ENCODE data around the gene CEND1. TPM values are rescaled to one million over a fixed set of nuclear protein-coding genes. Genes with fewer than 3 reads are reported as not detected.

Gene CEND1
- total and polyA plus RNA-seq, 2 of the 13 experiments (the other 11 are each of a cell fraction or from before 2014, with no cell fraction given), result not detected

GRCh38 chr11:827146-827896 is 37.4 kb upstream of the CEND1 start (continued):
- TF ChIP-seq CEBPB (IDR thresholded peaks at IDR 0.05; ENCODE audit: borderline replicate concordance, low read depth, low read length) (no peak), BRD4 (CRISPR knock-in tag; IDR thresholded peaks at IDR 0.05) (peak; percentile 62), TCF12 (IDR thresholded peaks at IDR 0.05) (no peak), TCF12 (CRISPR knock-in tag; IDR thresholded peaks at IDR 0.05) (peak; percentile 80; the same call in 1 of the 2 replicates), STAT5B (CRISPR knock-in tag; IDR thresholded peaks at IDR 0.05) (no peak), U2AF1 (optimal IDR thresholded peaks at IDR 0.05; ENCODE audit: low read depth, low read length) (peak; percentile 67), TRAFD1 (CRISPR knock-in tag; IDR thresholded peaks at IDR 0.05; ENCODE audit: borderline replicate concordance) (peak; percentile 68; the same call in 1 of the 2 replicates), ZNF556 (CRISPR knock-in tag; IDR thresholded peaks at IDR 0.05; ENCODE audit: borderline replicate concordance) (peak; percentile 90; the same call in 1 of the 2 replicates), ZNF747 (CRISPR knock-in tag; IDR thresholded peaks at IDR 0.05; ENCODE audit: borderline replicate concordance) (no peak), BORCS8-MEF2B (CRISPR knock-in tag; IDR thresholded peaks at IDR 0.05) (peak; percentile 50; the same call in 1 of the 2 replicates), ZNF333 (CRISPR knock-in tag; IDR thresholded peaks at IDR 0.05; ENCODE audit: borderline replicate concordance) (peak; percentile 83; the same call in 1 of the 2 replicates), ARNTL (CRISPR knock-in tag; IDR thresholded peaks at IDR 0.05) (0 out of 2 replicates have a peak, but pooled peaks have one; percentile 59), POLR2AphosphoS5 (IDR thresholded peaks at IDR 0.05; ENCODE audit: low read depth, low read length) (peak; percentile 44; the same call in 1 of the 2 replicates), NR0B2 (CRISPR knock-in tag; IDR thresholded peaks at IDR 0.05) (peak; percentile 78; the same call in 1 of the 2 replicates), TRIM24 (CRISPR knock-in tag; IDR thresholded peaks at IDR 0.05) (no peak), ZNF567 (CRISPR knock-in tag; IDR thresholded peaks at IDR 0.05; ENCODE audit: borderline replicate concordance) (peak; percentile 90; the same call in 1 of the 2 replicates), ZNF224 (CRISPR knock-in tag; IDR thresholded peaks at IDR 0.05) (0 out of 2 replicates have a peak, but pooled peaks have one; percentile 36), ZSCAN22 (CRISPR knock-in tag; IDR thresholded peaks at IDR 0.05) (0 out of 2 replicates have a peak, but pooled peaks have one; percentile 28), BCL6 (CRISPR knock-in tag; IDR thresholded peaks at IDR 0.05) (peak; percentile 62), TFE3 (CRISPR knock-in tag; IDR thresholded peaks at IDR 0.05) (0 out of 2 replicates have a peak, but pooled peaks have one; percentile 26), ATF7-NPFF (CRISPR knock-in tag; IDR thresholded peaks at IDR 0.05; ENCODE audit: low read depth) (0 out of 2 replicates have a peak, but pooled peaks have one; percentile 86), ZNF672 (CRISPR knock-in tag; IDR thresholded peaks at IDR 0.05) (no peak), ZNF292 (CRISPR knock-in tag; IDR thresholded peaks at IDR 0.05; ENCODE audit: borderline replicate concordance, low read depth) (peak; percentile 33; the same call in 1 of the 2 replicates)
- TF ChIP-seq, protein P1, sequence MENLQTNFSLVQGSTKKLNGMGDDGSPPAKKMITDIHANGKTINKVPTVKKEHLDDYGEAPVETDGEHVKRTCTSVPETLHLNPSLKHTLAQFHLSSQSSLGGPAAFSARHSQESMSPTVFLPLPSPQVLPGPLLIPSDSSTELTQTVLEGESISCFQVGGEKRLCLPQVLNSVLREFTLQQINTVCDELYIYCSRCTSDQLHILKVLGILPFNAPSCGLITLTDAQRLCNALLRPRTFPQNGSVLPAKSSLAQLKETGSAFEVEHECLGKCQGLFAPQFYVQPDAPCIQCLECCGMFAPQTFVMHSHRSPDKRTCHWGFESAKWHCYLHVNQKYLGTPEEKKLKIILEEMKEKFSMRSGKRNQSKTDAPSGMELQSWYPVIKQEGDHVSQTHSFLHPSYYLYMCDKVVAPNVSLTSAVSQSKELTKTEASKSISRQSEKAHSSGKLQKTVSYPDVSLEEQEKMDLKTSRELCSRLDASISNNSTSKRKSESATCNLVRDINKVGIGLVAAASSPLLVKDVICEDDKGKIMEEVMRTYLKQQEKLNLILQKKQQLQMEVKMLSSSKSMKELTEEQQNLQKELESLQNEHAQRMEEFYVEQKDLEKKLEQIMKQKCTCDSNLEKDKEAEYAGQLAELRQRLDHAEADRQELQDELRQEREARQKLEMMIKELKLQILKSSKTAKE (CRISPR knock-in tag; IDR thresholded peaks at IDR 0.05; ENCODE audit: borderline replicate concordance), result peak; percentile 54; the same call in 1 of the 2 replicates

All from HepG2 (cell line).